GM18502 (cell line): ENCODE measurements around the gene AUTS2.

Source experiments
- ATAC-seq: cut with Tn5 transposase; IDR thresholded peaks from one replicate; pipeline ENCODE4 v1.9.1; 2021; ENCODE audit warnings: mild to moderate bottlenecking; ENCODE audit not compliant: unreplicated experiment, poor library complexity

AUTS2 gene

DNA sequence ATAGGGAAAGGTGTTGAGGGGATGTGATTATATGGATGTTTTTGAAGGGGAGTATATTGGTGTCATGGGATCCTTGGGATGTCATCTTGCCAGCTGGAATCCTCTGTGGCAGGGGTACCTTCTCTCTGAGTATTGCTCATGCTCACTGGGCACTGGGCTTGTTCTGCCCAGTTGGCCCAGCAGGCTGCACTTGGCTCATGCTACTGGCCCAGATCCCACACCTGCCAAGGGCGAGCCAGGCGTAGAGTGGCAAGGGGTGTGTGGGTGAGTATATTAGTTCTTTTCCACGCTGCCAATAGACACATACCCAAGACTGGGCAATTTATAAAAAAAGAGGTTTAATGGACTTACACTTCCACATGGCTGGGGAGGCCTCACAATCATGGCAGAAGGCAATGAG lies 311.9 kb downstream of the AUTS2 start:
- no peak for ATAC-seq

GRCh38 chr7:69911337-69911736 lies 313.1 kb downstream of the AUTS2 start:
- no peak for ATAC-seq

GRCh38 chr7:69912141-69912540 lies 313.9 kb downstream of the AUTS2 start:
- ATAC-seq, result no peak

DNA sequence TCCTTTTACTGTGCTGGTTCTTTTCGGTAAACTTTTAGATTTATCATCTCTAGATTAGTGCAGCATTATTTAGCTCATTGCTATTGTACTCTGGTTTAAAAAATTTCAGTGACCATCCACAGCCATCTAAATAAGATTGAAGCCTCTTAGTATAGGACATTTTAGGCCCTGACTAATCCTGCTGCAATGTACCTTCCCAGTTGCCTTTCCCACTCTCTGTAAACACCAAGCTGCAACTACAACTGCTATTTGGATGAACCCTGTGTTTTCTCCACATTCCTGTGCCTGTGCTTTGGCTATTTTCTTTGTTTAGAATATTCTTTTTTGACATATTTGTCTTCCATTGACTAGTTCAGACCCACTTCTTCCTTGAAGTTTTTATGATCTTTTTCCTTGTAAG lies 314.6 kb downstream of the AUTS2 start:
- no peak for ATAC-seq

GRCh38 chr7:69919426-69920111 lies 321.3 kb downstream of the AUTS2 start:
- ATAC-seq, result no peak

DNA sequence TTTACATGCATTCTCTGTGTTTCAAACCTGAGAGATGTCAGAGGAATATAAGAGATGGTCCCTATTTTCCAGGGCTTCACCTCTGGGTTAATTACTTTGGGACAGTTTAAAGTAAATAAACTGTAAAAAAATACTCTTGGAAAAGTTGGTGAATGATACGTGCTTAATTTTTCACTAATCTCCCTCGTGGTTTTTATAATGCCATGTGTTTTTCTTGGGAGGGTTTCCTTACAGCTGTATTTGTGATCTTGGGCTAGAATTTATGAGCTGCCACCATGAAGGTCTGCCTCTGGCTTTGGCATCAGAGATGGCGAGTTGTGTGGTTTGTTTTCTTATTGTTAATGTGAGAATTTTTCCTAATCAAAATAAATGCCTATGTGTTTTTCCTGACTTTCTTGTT lies 322.5 kb downstream of the AUTS2 start:
- ATAC-seq, result no peak

DNA sequence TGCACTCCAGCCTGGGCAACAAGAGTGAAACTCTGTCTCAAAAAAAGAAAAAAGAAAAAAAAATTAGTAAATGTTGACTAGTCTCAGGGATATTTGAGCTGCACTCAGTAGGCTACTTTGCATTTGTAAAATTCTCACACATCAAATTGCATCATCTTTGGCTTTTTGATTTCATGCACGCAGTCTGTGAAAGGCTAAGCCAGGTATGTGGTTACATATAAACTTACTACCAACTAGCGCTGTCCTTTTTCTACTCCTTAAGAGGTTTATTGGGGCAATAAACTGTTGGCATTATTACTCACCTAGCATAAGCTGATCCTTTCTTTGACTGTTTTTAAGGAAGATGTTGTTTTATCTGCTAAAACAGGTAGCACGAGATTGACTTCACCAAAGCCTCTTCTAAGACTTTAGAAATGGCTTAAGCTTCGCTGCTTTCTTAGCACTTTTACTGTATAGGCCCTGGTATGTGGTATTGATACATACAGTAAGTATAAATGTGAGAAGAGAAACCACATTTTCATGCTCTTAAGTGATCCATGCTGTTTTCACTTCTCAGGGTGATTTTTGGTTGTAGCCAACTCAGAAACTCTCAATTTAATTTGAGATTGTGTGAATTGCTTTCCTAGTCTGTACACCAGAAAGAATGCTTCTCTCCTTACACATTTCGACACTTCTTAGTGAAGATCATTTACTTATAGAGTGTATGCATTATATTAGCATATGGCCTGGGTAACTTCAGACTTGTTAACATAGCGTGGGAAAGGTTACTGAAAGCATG lies 323.9 kb downstream of the AUTS2 start:
- ATAC-seq, result peak; percentile 88

DNA sequence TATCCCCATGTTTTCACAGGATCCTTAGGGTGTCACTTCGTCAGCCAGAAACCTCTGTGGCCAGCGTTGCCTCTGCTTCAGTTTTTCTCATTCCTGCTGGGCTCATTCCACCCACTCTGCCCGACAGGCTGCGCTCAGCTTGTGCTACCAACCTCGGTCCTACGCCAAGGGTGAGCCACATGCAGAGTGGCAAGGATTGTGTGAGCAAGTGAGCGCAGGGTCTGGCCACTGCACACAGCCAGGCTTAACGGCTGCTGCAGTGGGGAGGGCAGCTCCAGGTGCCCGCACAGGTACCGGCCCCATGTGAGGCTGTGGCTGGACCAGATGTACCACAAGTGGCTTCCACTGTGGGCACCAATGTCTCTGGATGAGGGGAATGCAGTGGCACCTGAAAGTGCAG lies 329.2 kb downstream of the AUTS2 start:
- ATAC-seq, result no peak

- no peak for ATAC-seq
These were observed 330.3 kb downstream of the AUTS2 start for GRCh38 chr7:69928621-69929020.

- no peak for ATAC-seq
These were observed 331.3 kb downstream of the AUTS2 start for GRCh38 chr7:69929622-69930021.

GRCh38 chr7:69932034-69932628 lies 333.9 kb downstream of the AUTS2 start:
- ATAC-seq, result no peak

DNA sequence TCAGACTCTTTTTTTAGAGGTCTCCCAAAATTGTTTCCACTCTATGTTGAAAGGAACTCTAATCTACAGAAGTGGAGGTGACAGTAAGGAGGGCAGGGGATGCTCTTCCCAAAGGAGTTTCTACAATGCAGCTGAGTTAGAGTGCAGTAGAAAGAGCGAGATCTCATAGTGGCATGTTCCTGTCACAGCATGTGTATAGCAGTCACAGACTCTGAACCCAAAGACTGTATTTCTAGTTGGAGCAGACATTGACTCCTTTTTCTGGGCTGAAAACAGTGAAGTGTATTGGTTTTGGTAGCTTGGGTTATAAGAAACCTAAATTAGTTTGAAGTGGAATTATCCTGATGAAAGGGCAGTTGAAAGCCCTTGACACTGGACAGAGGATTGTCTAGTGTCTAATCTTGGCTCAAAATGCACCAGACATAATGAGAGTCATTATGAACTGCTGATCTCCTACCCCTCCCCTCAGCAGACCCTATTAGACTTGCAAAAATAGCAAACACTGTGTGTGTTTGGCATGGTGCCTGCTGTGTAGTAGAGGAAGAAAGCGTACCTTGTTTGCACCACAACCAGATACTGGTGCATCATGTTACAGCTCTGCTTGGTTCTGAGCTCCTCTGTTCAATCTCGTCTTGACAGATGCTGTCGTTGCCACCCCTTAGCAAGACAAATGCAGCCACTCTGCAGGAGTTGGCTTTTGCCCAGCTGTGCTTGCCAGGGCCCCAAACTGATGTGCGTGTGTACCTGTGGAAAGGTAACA lies 336.0 kb downstream of the AUTS2 start:
- no peak for ATAC-seq

GRCh38 chr7:69935107-69935506 lies 336.8 kb downstream of the AUTS2 start:
- no peak for ATAC-seq

DNA sequence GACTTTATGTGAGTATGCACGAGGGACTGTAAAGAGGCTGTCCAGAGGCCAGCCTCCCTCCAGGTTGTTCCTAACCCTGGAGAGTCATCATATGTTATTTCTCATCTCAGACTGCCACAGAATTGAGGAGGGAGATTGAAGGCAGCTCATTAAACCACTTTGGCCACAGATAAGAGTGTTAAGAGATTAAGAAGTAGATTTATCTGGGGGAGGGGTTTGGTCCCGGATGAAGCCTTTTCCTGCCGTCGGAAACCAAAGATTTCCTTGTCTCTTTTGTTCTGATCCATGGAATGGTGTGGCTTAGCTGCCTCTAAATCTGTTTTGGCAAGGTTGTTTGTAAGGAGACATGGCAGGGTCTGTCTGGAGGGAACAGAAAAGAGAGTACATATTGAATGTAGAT lies 338.8 kb downstream of the AUTS2 start:
- no peak for ATAC-seq

DNA sequence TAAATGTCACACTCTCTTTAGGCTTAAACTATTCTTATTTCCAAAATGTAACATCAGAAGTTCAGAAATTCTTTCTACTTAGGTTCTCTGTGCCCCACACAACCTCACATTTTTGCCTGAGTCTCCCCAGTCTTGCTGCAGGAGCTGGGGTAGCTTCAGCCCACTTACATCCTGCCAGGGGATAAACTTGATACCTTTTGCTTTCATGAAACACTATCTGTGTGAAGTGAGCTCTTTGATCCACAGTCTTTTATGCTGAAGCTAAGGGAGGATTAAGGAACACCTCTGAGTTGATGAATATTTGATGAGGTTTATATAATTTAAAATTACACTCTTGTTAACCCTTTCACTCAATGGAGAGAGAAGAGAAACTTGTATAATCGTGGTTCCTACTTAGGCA lies 341.0 kb downstream of the AUTS2 start:
- ATAC-seq, result no peak

GRCh38 chr7:69941077-69941651 lies 342.9 kb downstream of the AUTS2 start:
- no peak for ATAC-seq

DNA sequence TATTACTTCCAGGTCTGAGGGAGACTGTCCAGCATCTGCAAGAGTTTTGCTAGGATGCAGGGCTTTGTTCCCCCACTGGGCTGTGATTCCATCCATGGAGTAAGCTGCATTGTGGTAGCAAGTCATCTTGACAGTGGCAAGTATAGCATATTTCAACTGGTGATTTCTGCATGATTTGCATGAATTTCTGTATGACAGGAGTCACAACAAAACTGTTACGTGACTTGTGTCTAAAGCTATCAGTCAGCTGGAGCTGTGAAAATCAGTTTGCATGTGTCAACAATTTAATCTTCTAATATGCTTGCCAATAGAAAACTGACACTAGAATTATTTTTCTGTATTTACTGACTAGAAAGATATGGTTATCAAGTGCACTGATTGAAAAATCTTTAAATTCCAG lies 344.3 kb downstream of the AUTS2 start:
- no peak for ATAC-seq

DNA sequence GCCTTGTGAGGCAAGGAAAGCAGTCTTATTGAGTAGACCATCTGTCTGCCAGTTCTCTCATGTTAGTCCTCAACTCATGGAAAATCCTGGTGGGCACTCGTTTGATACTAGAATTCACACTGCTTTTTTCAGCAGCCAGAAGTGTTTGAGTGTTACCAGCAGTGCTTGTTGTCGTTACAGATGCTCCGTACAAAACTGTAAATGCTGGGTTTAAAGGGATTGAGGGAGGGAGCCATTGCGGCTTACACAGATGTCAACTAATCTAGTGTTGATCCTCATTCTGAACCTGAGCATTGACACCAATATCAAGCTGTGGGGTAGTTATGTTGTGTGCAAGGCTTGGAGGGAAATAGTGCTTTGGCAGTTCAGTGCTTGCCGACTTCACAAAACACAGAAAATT lies 348.6 kb downstream of the AUTS2 start:
- no peak for ATAC-seq

- ATAC-seq, result no peak
These were observed 349.7 kb downstream of the AUTS2 start for GRCh38 chr7:69947998-69948397.

DNA sequence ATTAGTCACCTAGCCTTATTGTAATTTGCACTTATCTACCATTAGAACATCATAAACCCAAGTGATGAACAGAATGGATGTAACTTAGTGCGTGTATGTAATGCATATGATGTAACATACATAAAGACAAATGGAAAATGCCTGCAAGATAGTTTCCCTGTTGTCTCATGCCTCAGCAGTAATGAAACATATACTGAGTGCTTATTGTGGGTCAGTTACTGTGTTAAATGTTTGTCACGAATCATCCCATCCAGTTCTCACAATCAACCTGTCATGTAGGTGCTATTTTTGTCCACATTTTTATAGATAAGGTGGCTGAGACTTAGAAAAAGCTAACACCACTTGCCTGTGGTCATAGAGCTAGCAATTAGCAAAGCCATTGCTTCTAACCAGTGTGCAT lies 350.8 kb downstream of the AUTS2 start:
- no peak for ATAC-seq

GRCh38 chr7:69951458-69951857 lies 353.2 kb downstream of the AUTS2 start:
- no peak for ATAC-seq
